Measurements from ENCODE around the gene SULT1A2.
"Not testable (repeated sequence)": the region's sequence is repeated elsewhere in the genome, so short reads cannot be mapped to it uniquely, and the experiment has no call there.

SULT1A2 gene

DNA sequence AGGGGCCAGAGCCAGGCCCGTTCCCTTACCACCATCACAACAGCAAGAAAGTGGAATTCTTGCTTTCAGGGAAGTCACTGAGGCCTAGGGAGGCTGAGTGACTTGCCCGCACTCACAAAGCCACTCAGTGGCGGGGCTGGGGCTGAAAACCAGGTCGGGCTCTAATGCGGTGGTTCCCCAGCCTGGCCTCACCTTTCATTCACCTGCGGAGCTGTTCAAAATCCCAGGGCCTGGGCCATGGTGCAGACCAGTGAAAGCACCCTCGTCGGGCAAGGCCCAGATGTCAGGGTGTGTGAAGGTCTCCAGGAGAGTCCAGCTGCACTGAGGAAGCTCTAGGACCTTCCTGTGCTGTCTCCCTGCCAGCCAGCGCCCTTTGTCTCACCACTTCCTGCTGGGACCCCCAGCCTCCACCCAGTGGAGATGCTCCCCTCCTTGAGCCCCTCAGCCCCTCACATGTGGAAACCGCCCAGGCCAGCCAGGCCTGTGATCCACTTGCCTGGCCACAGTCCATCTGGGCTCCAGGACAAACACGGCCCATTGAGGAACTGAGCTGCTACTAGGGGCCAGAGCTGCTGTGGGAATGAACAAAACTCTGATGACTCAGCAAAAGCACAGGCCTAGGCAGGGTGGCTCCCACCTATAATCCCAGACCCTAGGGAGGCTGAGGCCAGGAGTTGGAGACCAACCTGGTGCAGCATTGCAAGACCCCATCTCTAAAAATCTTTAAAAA lies 12.2 kb upstream of the SULT1A2 start:
- DNase-seq: not testable (repeated sequence)

DNA sequence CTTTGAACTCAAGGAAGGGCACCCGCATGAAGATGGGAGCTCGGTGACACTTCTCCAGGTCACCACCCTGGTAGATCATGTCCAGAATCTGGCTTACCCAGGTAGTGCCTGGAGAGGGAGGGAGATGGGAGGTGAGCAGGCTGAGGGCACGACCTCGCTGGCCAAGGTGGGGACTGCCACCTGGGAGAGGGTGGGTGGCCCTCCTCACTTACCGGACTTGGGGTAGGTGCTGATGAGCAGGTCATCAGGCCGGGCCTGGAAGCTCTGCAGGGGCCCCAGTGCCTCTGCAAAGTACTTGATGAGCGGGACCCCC lies 11.6 kb upstream of the SULT1A2 start:
- DNase-seq: not testable (repeated sequence)

DNA sequence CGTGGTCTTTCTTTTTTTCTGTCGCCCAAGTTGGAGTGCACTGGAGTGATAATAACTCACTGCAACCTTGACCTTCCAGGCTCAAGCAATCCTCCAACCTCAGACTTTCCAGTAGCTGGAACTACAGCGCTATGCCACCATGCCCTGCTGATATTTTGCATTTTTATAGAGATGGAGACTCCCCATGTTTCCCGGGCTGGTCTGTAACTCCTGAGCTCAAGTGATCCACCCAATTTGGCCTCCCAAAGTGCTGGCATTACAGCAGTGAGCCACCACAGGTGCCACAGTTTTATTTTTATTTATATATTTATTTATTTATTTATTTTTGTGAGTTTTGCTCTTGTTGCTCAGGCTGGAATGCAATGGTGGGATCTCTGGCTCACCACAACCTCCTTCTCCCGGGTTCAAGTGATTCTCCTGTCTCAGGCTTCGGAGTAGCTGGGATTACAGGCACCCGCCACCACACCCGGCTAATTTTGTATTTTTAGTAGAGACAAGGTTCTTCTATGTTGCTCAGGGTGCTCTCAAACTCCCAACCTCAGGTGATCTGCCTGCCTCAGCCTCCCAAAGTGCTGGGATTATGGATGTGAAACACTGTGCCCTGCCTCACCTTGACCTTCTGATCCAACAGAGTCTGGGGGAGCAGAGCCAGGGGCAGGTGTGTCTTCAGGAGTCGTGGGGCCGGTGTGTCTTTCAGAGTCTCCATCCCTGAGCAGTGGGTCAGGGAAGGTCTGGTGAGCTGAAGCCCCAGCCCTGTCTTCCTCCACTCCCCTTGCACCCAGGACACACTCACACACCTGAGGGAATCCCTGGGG lies 11.0 kb upstream of the SULT1A2 start:
- not testable (repeated sequence) for DNase-seq

DNA sequence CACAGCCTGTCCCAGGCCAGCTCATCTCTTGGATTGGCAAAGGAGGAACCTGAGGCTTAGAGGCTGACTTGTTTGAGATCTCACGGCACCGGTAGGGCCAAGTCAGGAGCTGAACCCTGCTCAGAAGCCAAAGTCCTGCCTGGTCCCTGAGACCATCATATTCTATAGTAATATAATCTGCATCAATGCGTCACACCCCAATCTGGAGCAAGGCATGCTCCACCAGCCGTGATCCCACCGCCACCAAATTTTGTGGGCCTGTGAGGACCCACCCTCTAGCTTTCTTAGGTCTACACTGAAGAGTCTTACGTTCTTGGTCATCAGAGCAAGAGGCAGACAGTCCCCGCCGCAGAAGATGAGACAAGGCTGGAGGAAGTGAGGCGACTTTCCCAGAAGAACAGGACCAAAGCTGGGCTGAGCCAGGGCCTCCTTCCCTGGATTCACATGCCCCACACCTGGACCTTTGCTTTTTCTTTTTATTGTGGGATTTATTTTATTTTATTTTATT lies 10.3 kb upstream of the SULT1A2 start:
- DNase-seq: no peak

DNA sequence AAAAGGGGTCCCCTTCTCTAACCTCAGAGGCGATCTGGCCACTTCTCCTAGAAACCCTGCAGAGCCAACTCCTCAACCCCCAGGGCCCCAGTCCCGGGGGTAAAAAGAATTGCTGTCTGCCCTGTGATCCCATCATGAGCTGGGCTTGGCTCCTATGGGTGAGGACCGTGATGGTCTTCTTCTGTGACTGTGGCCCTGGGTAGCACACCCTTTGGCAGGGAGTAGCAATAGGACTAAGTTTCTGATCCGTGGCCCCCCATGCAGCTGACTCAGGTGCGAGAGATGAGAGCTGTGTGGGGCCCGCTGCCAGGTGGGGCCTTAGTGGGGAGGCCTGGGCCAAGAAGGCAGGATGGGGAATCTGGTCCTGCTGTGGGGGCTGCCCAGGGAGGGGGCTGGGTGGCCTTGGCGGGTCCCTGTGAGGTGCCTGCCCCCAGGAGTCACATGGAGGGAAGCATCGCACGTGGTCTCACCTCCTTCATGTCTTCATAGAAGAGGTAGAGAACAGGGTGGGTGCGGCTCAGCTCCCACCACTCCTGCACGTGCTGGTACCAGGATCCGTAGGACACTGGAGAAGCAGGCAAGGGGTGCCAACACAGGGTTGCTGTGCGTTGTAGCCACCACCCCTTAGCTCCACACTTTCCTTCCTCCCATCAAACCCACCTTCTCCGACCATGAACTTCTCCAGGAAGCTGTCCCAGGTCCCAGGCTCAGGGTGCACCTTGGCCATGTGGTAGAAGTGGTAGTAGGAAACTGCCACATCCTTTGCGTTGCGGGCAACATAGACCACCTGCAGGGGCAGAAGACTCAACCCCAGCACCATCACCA lies 9.7 kb upstream of the SULT1A2 start:
- DNase-seq: no peak

DNA sequence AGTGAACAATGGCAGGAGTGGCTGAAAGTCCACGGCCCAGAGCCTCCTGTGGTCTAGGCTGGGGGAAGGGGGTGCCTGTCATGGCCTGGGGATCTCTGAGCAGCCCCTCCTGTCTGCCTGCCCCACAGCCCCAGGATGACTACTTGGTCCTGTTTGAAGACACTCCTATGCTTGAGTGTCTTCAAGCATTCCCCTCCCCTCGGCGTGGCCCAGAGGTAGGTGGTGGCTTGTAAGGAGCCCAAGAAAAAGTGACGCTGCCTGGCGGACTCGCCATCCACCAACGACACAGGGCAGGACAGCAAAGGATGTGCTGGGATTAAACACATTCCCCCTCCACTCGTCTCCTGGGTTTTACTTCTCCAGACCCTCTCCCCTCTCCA lies 7.3 kb upstream of the SULT1A2 start:
- no peak for DNase-seq

DNA sequence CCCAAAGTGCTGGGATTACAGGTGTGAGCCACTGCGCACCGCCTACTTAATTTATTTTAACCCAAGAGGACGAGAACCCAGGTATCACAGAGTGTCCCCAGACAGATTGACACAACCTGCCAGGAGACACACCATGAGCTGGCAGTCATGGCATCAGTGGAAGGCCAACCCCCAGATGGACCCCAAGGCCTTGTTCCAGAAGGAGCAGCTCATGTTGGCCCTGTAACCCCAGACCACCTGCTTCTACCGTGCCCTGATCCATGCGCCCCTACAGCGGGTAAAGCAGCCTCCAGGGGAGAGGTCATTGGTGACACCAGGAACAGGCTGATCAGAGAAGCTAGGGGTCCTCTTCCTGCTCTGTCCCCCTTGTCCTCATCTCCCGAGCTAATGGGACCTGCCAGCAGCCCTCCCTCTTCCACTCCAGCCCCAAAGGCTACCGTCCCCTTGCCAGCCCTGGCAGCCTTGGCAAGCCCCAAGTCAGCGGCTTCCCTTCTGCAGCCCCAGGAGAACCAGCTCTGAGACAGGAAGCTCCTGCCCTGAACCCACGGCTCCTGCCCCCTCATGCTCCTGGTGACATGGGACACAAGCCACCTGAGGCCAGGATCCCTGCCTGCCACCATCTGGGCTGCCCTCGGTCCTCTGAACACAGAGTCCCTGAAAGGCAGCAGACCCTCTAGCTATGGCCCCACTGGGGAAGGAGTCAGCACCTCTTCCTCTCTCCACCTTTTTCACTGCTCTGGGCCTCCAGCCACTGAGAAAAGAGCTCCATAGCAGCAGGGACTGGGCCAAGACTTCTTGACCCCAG lies 6.7 kb upstream of the SULT1A2 start:
- DNase-seq: no peak

DNA sequence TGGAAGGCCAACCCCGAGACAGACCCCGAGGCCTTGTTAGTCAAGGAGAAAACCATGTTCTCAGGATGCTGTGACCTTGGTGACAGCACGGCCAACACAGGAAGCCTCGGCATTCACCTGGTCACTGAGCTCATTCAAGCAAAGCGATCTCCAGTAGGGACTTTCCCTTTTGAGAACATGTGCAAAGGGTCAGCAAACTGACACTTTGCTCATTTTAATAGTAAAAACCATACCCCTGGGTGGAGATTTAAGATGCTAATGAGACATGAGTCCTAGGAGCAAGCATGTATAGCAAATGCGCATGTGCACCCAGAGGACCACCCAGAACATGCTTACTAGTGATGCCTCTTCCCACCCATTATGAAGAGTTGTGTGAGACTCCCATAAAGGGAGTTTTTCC lies 5.7 kb upstream of the SULT1A2 start:
- DNase-seq: no peak

DNA sequence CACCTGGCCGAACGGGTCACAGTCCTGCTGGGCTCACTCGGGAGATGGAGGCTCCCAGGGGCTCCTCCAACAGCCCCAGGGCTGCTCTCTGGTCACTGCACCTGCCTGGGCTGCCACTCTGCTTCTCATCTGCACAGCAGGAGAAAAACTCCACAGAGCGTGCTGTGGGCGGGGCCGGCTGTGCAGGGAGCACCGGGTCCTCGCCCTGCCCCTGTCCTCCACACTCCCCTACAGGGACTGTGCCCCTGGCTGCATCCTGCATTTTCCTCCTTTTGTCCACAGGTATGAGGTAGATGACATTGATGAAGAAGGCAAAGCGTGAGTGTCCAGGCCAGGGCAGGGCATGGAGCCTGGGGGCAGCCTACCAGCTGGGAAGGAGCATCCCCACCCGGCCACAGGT lies 5.2 kb upstream of the SULT1A2 start:
- DNase-seq: not testable (repeated sequence)

DNA sequence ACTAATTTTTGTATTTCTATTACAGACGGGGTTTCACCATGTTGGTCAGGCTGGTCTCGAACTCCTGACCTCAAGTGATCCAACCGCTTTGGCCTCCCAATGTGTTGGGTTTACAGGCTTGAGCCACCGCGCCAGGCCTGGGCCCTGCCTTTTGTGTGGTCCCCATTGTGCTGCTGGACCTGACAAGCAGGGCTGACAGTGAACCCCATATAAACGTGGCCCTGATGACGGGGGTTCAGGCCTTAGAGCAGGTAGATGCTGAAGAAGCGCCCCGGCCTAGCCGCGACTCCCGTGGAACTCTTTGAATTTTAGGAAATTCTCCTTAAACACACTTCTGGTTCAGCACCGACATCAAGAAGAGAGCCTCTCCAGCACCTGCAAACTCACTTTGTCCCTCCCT lies 4.7 kb upstream of the SULT1A2 start:
- DNase-seq: not testable (repeated sequence)

DNA sequence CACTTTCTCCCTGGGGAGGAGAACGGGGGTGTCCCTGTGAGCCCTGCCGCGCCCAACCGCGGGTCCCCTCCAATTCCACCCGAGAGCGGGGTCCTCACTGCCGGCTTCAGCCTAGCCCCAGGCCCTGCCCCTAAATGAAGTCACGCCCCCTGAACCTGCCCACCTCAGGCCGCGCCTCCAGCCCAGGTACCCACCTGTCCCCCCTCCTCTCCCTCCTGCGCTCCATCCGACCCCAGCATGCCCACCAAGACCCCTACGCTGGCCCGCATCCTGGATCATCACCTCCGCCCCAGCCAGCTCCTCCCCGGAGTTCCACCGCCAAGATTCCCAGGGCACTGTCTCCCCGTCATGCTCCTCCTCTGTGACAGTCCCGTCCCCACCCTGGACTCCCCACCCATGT lies 4.1 kb upstream of the SULT1A2 start:
- DNase-seq: not testable (repeated sequence)

DNA sequence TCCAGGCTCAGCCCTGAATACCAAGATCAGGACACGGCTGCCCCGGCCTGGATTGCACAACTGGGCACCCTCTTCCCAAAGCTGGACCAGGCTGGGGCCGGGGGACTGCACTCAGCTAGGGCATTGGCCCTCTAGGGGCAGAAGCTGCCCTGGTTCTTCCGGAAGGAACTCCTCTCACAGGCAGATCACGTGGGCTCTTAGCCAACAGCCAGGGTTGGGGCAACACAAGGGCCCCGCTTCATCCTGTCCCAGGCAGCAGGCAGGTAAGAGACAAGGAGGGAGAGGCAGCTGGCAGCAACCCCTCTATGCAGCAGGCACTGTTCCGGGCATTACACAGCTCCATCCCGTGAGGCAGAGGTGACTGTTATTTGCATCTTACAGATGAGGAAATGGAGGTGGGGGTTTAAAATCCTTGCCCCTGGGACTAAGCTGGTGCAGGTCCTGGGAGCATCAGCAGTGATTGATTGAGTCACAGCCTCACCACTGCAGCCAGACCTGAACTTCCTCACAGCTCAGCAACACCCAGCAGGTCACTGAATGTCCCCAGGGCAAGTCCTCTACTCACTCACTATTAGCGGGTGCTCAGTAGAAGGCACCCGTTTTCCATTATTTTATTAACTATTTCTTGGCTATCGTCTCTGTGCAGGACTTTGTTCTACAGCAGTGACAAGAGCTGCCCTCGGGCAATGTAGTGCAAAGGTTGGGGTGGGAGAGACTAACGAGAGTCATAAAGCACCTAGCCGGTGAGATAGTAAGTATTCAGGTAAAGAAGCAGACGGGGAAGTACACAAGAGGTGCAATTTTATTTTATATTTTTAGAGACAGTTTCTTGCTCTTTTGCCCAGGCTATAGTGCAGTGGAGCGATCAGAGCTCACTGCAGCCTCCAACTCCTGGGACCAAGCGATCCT lies 2.8 kb upstream of the SULT1A2 start:
- DNase-seq: not testable (repeated sequence)

DNA sequence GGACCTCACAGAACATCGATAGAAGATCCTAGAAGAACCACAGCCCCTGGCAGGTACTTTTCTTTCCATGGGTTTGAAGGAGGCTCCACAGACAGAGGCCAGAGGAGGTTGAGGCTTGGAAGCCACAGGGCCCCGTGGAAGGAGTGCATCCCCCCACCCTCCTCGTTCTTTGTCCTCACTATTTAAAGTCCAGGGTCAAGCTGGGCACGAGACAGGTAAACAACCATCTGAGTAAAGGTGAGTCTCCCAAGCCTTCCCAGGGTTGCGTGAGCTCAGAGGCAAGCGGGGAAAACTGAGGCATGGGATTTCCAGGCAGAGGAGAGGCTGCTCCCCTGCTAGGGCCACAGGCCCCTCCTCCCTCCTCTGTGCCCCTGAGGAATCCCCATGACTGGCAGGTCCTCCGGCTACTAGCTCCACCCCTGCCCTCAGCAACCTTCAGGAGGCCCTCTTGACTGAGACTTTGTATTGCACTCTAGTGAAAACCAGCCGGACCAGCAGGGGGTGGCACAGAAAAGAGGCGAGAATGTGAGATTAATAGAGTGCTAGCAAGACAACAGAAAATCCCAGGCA lies 927 bp upstream of the SULT1A2 start:
- no peak for DNase-seq

DNA sequence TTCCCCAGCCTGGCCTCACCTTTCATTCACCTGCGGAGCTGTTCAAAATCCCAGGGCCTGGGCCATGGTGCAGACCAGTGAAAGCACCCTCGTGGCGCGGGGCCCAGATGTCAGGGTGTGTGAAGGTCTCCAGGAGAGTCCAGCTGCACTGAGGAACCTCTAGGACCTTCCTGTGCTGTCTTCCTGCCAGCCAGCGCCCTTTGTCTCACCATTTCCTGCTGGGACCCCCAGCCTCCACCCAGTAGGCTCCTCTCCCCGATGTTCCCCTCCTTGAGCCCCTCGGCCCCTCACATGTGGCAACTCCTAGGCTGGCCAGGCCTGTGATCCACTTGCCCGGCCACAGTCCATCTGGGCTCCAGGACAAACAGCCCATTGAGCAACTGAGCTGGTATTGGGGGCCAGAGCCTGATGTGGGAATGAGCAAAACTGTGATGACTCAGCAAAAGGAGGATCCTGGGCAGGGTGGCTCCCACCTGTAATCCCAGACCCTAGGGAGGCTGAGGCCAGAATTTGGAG lies 677 bp downstream of the SULT1A2 start:
- no peak for DNase-seq

DNA sequence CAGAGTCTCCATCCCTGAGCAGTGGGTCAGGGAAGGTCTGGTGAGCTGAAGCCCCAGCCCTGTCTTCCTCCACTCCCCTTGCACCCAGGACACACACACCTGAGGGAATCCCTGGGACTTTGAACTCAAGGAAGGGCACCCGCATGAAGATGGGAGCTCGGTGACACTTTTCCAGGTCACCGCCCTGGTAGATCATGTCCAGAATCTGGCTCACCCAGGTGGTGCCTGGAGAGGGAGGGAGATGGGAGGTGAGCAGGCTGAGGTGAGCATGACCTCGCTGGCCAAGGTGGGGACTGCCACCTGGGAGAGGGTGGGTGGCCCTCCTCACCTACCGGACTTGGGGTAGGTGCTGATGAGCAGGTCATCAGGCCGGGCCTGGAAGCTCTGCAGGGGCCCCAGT lies 1.4 kb downstream of the SULT1A2 start:
- DNase-seq: not testable (repeated sequence)

DNA sequence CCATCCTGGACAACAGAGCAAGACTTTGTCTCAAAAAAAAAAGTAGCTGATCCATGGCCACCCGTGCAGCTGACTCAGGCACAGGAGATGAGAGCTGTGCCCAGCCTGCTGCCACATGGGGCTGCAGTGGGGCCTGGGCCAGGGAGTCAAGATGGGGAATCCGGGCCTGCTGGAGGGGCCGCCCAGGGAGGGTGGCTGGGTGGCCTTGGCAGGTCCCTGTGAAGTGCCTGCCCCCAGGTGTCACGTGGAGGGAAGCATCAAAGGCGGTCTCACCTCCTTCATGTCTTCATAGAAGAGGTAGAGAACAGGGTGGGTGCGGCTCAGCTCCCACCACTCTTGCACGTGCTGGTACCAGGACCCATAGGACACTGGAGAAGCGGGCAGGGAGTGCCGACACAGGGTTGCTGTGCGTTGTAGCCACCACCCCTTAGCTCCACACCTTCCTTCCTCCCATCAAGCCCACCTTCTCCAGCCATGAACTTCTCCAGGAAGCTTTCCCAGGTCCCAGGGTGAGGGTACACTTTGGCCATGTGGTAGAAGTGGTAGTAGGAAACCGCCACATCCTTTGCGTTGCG lies 3.8 kb downstream of the SULT1A2 start:
- no peak for DNase-seq

DNA sequence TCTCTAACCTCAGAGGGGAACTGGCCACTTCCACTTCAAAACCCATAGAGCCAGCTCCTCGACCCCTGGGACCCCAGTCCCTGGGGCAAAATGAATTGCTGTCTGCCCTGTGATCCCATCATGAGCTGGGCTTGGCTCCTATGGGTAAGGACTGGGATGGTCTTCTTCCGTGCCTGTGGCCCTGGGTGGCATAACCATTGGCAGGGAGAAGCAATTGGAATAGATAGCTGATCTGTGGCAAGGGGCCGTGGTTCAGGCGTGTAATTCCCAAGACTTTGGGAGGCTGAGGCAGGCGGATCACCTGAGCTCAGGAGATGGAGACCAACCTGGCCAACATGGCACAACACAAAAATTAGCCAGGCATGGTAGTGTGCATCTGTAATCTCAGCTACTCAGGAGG lies 4.3 kb downstream of the SULT1A2 start:
- no peak for DNase-seq

DNA sequence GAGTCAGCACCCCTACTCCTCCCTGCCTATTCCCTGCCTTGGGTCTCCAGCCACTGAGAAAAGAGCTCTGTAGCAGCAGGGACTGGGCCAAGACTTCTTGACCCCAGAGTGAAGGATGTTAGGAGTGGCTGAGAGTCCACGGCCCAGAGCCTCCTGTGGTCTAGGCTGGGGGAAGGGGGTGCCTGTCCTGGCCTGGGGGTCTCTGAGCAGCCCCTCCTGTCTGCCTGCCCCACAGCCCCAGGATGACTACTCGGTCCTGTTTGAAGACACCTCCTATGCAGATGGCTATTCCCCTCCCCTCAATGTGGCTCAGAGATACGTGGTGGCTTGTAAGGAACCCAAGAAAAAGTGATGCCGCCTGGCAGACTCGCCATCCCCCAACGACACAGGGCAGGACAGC lies 5.5 kb downstream of the SULT1A2 start:
- no peak for DNase-seq

DNA sequence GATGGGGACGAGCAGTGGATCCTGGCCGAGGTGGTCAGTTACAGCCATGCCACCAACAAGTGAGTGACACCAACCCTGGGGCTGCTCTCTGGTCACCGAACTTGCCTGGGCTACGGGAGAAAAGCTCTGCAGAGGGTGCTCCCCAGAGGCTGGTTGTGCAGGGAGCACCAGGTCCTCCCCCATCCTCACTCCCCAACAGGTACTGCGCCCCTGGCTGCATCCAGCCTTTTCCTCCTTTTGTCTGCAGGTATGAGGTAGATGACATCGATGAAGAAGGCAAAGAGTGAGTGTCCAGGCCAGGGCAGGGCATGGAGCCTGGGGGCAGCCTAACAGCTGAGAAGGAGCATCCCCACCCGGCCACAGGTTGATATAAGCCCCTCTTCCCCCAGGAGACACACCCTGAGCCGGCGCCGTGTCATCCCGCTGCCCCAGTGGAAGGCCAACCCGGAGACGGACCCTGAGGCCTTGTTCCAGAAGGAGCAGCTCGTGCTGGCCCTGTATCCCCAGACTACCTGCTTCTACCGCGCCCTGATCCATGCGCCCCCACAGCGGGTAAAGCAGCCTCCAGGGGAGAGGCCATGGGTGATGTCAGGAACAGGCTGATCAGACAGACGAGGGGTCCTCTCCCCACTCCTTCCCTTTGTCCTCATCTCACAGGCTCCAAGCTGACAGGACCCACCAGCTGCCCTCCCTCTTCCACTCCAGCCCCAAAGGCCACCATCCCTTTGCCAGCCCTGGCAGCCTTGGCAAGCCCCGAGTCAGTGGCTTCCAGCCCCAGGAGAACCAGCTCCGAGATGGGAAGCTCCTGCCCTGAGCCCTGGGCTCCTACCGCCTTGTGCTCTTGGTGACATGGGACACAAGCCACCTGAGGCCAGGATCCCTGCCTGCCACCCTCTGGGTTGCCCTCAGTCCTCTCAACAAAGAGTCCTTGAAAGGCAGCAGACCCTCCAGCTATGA lies 6.2 kb downstream of the SULT1A2 start:
- no peak for DNase-seq

All from activated gamma-delta T cell (primary cell).